ENCODE results near the gene MRFAP1L1. TPM values are rescaled to one million over a fixed set of nuclear protein-coding genes. Genes with fewer than 3 reads are reported as not detected.
"Not testable (repeated sequence)": the region's sequence is repeated elsewhere in the genome, so short reads cannot be mapped to it uniquely, and the experiment has no call there.

MRFAP1L1 gene
- total RNA-seq, 1 donor: 38.0 TPM

- Histone ChIP-seq H3K27me3 (ENCODE audit: insufficient read depth, low read length) (no peaks in the 10 kb centered on the region), H3K4me1 (ENCODE audit: insufficient read depth, low read length) (peaks cover 10% of the 10 kb centered on the region), H3K9me3 (ENCODE audit: low read depth, low read length) (no peaks in the 10 kb centered on the region), H3K4me2 (ENCODE audit: insufficient read depth, low read length) (peak overlapping the region; percentile 53), H3K36me3 (ENCODE audit: insufficient read depth, low read length) (no peaks in the 10 kb centered on the region), H3K4me3 (ENCODE audit: insufficient read depth, low read length) (peak overlapping the region; percentile 48), H4K20me1 (ENCODE audit: insufficient read depth, low read length) (no peaks in the 10 kb centered on the region), H3K27ac (ENCODE audit: low read depth, low read length) (peak overlapping the region; percentile 9), H2AFZ (ENCODE audit: low read length) (peak overlapping the region; percentile 81), H3K79me2 (ENCODE audit: insufficient read depth, low read length) (no peaks in the 10 kb centered on the region)
- no peak for TF ChIP-seq CTCF (IDR thresholded peaks at IDR 0.05; ENCODE audit: extremely low read depth, low read depth, low read length)
- DNase-seq (ENCODE audit: insufficient read length, low spot score, missing footprints): peak; percentile 95
Measured at GRCh38 chr4:6727081-6727942, 17.6 kb upstream of the MRFAP1L1 start.

- not testable (repeated sequence) for H3K79me2 ChIP-seq (ENCODE audit: insufficient read depth, low read length); H3K4me3 ChIP-seq (ENCODE audit: insufficient read depth, low read length); H2AFZ ChIP-seq (ENCODE audit: low read length); DNase-seq (ENCODE audit: insufficient read length, low spot score, missing footprints); H3K9me3 ChIP-seq (ENCODE audit: low read depth, low read length); H3K4me2 ChIP-seq (ENCODE audit: insufficient read depth, low read length); H3K36me3 ChIP-seq (ENCODE audit: insufficient read depth, low read length); H3K4me1 ChIP-seq (ENCODE audit: insufficient read depth, low read length); H3K27me3 ChIP-seq (ENCODE audit: insufficient read depth, low read length); H3K27ac ChIP-seq (ENCODE audit: low read depth, low read length); H4K20me1 ChIP-seq (ENCODE audit: insufficient read depth, low read length)
Measured at GRCh38 chr4:6725427-6725961, 15.8 kb upstream of the MRFAP1L1 start.

- H3K4me2 ChIP-seq (ENCODE audit: insufficient read depth, low read length): no peak overlapping the region
- no peak for TF ChIP-seq CTCF (IDR thresholded peaks at IDR 0.05; ENCODE audit: extremely low read depth, low read depth, low read length)
Measured at GRCh38 chr4:6724421-6725111, 14.9 kb upstream of the MRFAP1L1 start.

GRCh38 chr4:6723851-6724250, 14.2 kb upstream of the MRFAP1L1 start:
- Histone ChIP-seq H4K20me1 (ENCODE audit: insufficient read depth, low read length) (no peaks in the 10 kb centered on the region), H3K9me3 (ENCODE audit: low read depth, low read length) (no peaks in the 10 kb centered on the region), H3K4me1 (ENCODE audit: insufficient read depth, low read length) (peaks cover 12% of the 10 kb centered on the region), H3K36me3 (ENCODE audit: insufficient read depth, low read length) (no peaks in the 10 kb centered on the region), H3K79me2 (ENCODE audit: insufficient read depth, low read length) (no peaks in the 10 kb centered on the region), H3K27me3 (ENCODE audit: insufficient read depth, low read length) (no peaks in the 10 kb centered on the region), H2AFZ (ENCODE audit: low read length) (no peak overlapping the region), H3K4me2 (ENCODE audit: insufficient read depth, low read length) (no peak overlapping the region), H3K27ac (ENCODE audit: low read depth, low read length) (no peak overlapping the region), H3K4me3 (ENCODE audit: insufficient read depth, low read length) (no peak overlapping the region)
- no peak for DNase-seq (ENCODE audit: insufficient read length, low spot score, missing footprints)
- TF ChIP-seq CTCF (IDR thresholded peaks at IDR 0.05; ENCODE audit: extremely low read depth, low read depth, low read length): no peak

More at GRCh38 chr4:6724421-6725111, 14.9 kb upstream of the MRFAP1L1 start:
- no peak overlapping the region for H3K27ac ChIP-seq (ENCODE audit: low read depth, low read length)
- H3K27me3 ChIP-seq (ENCODE audit: insufficient read depth, low read length): no peaks in the 10 kb centered on the region
- H2AFZ ChIP-seq (ENCODE audit: low read length): peak overlapping the region; percentile 89
- peak; percentile 93 for DNase-seq (ENCODE audit: insufficient read length, low spot score, missing footprints)
- no peaks in the 10 kb centered on the region for H3K79me2 ChIP-seq (ENCODE audit: insufficient read depth, low read length)
- H3K36me3 ChIP-seq (ENCODE audit: insufficient read depth, low read length): no peaks in the 10 kb centered on the region
- H3K4me3 ChIP-seq (ENCODE audit: insufficient read depth, low read length): no peak overlapping the region
- H4K20me1 ChIP-seq (ENCODE audit: insufficient read depth, low read length): no peaks in the 10 kb centered on the region
- H3K9me3 ChIP-seq (ENCODE audit: low read depth, low read length): no peaks in the 10 kb centered on the region
- peaks cover 12% of the 10 kb centered on the region for H3K4me1 ChIP-seq (ENCODE audit: insufficient read depth, low read length)

Measured in osteoblast (primary cell).